HepG2 (cell line): ENCODE data around the gene DCPS. TPM values are rescaled to one million over a fixed set of nuclear protein-coding genes. Genes with fewer than 3 reads are reported as not detected.

Source experiments
- AKAP8 ChIP-seq: sonication (generic); formaldehyde crosslinking; IDR thresholded peaks from 2 replicates; pipeline ENCODE4 v1.5.1; 2020; ENCODE audit warnings: mild to moderate bottlenecking, missing genetic modification reagents
- CBX1 ChIP-seq: IDR thresholded peaks from one replicate; pipeline ENCODE4 v1.6.1; 2016; ENCODE audit warnings: antibody characterized with exemption, low read depth
- DNMT3B ChIP-seq: conservative IDR thresholded peaks from 2 replicates; pipeline ENCODE4 v1.6.1; 2016; ENCODE audit warnings: missing biosample characterization, control low read depth
- GABPA ChIP-seq, 2 experiments: IDR thresholded peaks; 2 replicates each; pipeline ENCODE4 v1.6.1; 2011 to 2016; ENCODE audit warnings: low read depth in 2 of 2, low read length in 1 of 2, missing biosample characterization in 1 of 2, missing genetic modification characterization in 1 of 2
- MED1 ChIP-seq: sonication (generic); formaldehyde crosslinking; IDR thresholded peaks from 2 replicates; pipeline ENCODE4 v1.4.0; 2020; ENCODE audit warnings: missing genetic modification reagents
- MLXIP ChIP-seq: sonication (generic); formaldehyde crosslinking; IDR thresholded peaks from 2 replicates; pipeline ENCODE4 v1.9.0; 2021; ENCODE audit warnings: missing genetic modification reagents, borderline replicate concordance
- MYPOP ChIP-seq: sonication (generic); formaldehyde crosslinking; IDR thresholded peaks from 2 replicates; pipeline ENCODE4 v1.8.1; 2023; ENCODE audit warnings: mild to moderate bottlenecking, moderate library complexity, missing genetic modification reagents
- RELA ChIP-seq: sonication (generic); formaldehyde crosslinking; IDR thresholded peaks from 2 replicates; pipeline ENCODE4 v1.4.0; 2020; ENCODE audit warnings: missing genetic modification reagents
- SNAI1 ChIP-seq: sonication (generic); formaldehyde crosslinking; IDR thresholded peaks from 2 replicates; pipeline ENCODE4 v1.5.0; 2020; ENCODE audit warnings: mild to moderate bottlenecking, missing genetic modification reagents, borderline replicate concordance
- SRSF1 ChIP-seq: fragments of 200-400 bp; formaldehyde crosslinking; optimal IDR thresholded peaks from 2 replicates; pipeline ENCODE3; 2017; ENCODE audit warnings: mild to moderate bottlenecking, low read depth, low read length, moderate library complexity
- TFDP2 ChIP-seq: sonication (generic); formaldehyde crosslinking; IDR thresholded peaks from 2 replicates; pipeline ENCODE4 v1.4.0; 2020; ENCODE audit warnings: missing genetic modification reagents
- ZBTB38 ChIP-seq: sonication (generic); formaldehyde crosslinking; IDR thresholded peaks from 2 replicates; pipeline ENCODE4 v1.5.1; 2020; ENCODE audit warnings: mild to moderate bottlenecking, missing genetic modification reagents
- ZNF263 ChIP-seq: sonication (generic); formaldehyde crosslinking; IDR thresholded peaks from 2 replicates; pipeline ENCODE4 v1.4.0; 2020; ENCODE audit warnings: missing genetic modification reagents
- ZNF264 ChIP-seq: sonication (generic); formaldehyde crosslinking; IDR thresholded peaks from 2 replicates; pipeline ENCODE4 v1.4.0; 2020; ENCODE audit warnings: missing genetic modification reagents
- ZNF275 ChIP-seq: sonication (generic); formaldehyde crosslinking; IDR thresholded peaks from 2 replicates; pipeline ENCODE4 v1.8.0; 2022; ENCODE audit warnings: missing genetic modification reagents, mild to moderate bottlenecking, inconsistent platforms, borderline replicate concordance
- ZNF512B ChIP-seq: sonication (generic); formaldehyde crosslinking; IDR thresholded peaks from 2 replicates; pipeline ENCODE4 v1.5.1; 2020; ENCODE audit warnings: missing genetic modification reagents, mild to moderate bottlenecking, borderline replicate concordance
- ZNF883 ChIP-seq: sonication (generic); formaldehyde crosslinking; IDR thresholded peaks from 2 replicates; pipeline ENCODE4 v1.5.1; 2020; ENCODE audit warnings: mild to moderate bottlenecking, missing genetic modification reagents; ENCODE audit errors: not compliant biosample characterization
- polyA plus RNA-seq, 8 experiments: library from polyadenylated mRNA; depleted of rRNA in 3 of 8; stranded (reverse) in 7 of 8; unstranded in 1 of 8; fragments of >200 nt; fragmentation: Illumina TruSeq in 4 of 8; extraction: Trizol in 4 of 8; gene quantifications; 2 replicates each; pipeline versions ENCODE4 v1.2.1 to v1.2.3, GENCODE V29; 2011 to 2016; ENCODE audit warnings: low read depth in 4 of 8, missing spikeins in 1 of 8, mixed read lengths in 1 of 8; ENCODE audit not compliant: insufficient read depth in 1 of 8
- total RNA-seq, 5 experiments: library from RNA; depleted of rRNA; stranded (reverse); fragments of >200 nt; fragmentation: Illumina TruSeq; extraction: Trizol; gene quantifications; 2 replicates each; pipeline ENCODE4 v1.2.3, GENCODE V29; 2016; ENCODE audit warnings: low read depth in 1 of 5

DCPS gene
- total and polyA plus RNA-seq, 2 of the 13 experiments (the other 11 are each of a cell fraction or from before 2014, with no cell fraction given), result 21.9 to 22.5 TPM

- peak; percentile 70; the same call in 1 of the 2 replicates for TF ChIP-seq MLXIP (CRISPR knock-in tag)
- no peak for TF ChIP-seq SRSF1
- TF ChIP-seq AKAP8, result peak; percentile 90
- 0 out of 2 replicates have a peak, but pooled peaks have one; percentile 86 for TF ChIP-seq ZNF264 (CRISPR knock-in tag)
- TF ChIP-seq ZNF275, result no peak; the same call in 1 of the 2 replicates
- TF ChIP-seq CBX1, result peak; percentile 90
- TF ChIP-seq ZNF883 (CRISPR knock-in tag), result peak; percentile 94
- TF ChIP-seq MED1, result peak; percentile 85
- peak; percentile 47 for TF ChIP-seq ZNF263 (CRISPR knock-in tag)
- no peak for TF ChIP-seq GABPA (IDR thresholded peaks at IDR 0.05; ENCODE audit: low read depth, low read length)
- 0 out of 2 replicates have a peak, but pooled peaks have one; percentile 21 for TF ChIP-seq GABPA (CRISPR knock-in tag; IDR thresholded peaks at IDR 0.05; ENCODE audit: low read depth)
- peak; percentile 91 for TF ChIP-seq TFDP2 (CRISPR knock-in tag)
- no peak for TF ChIP-seq SNAI1
- TF ChIP-seq DNMT3B (CRISPR knock-in tag), result peak; percentile 24; the same call in 1 of the 2 replicates
- peak; percentile 78 for TF ChIP-seq MYPOP (CRISPR knock-in tag)
- TF ChIP-seq ZBTB38 (CRISPR knock-in tag), result peak; percentile 85
- TF ChIP-seq RELA, result no peak; the same call in none of the 2 replicates
- peak; percentile 41; the same call in 1 of the 2 replicates for TF ChIP-seq ZNF512B (CRISPR knock-in tag)
Observed at GRCh38 chr11:126303623-126304456, at the start of gene DCPS (continued).
